H1 (cell line): ENCODE data around the gene TGFBR2. TPM values are rescaled to one million over a fixed set of nuclear protein-coding genes. Genes with fewer than 3 reads are reported as not detected.

Source experiments
- CTCF ChIA-PET: fragments of 300-600 bp; sonication (Branson Sonifier 250); formaldehyde crosslinking; loops from one replicate; lab custom pipeline; 2021; ENCODE audit not compliant: partially characterized antibody; lab: Charles Lee
- POLR2A ChIA-PET: fragments of 300-600 bp; sonication (Branson Sonifier 250); formaldehyde crosslinking; loops from one replicate; lab custom pipeline; 2021; ENCODE audit warnings: inconsistent platforms; ENCODE audit not compliant: partially characterized antibody; lab: Charles Lee
- DNase-seq, 2 experiments: peaks; one replicate each; pipeline versions ENCODE4 v3.0.0 to v3.0.0-alpha.2; 2010 to 2022; ENCODE audit warnings: low spot score in 2 of 2, low read depth in 1 of 2, mixed read lengths in 1 of 2
- FAIRE-seq: peaks from 2 replicates; lab custom pipeline; 2011; peaks lifted over from hg19 to GRCh38; lab: Jason Lieb, UNC
- H2AFZ ChIP-seq: 2 replicates; pipeline ENCODE4 v1.8.1; 2012; ENCODE audit warnings: low read length, inconsistent platforms
- H2AK5ac ChIP-seq: 2 replicates; pipeline ENCODE4 v1.6.1; 2013; ENCODE audit warnings: low read depth, low read length
- H2BK120ac ChIP-seq: replicated peaks from 2 replicates; pipeline ENCODE3; 2013; ENCODE audit warnings: low read depth, low read length, inconsistent platforms
- H2BK12ac ChIP-seq: 2 replicates; pipeline ENCODE4 v1.6.1; 2013; ENCODE audit warnings: low read depth, low read length
- H2BK15ac ChIP-seq: 2 replicates; pipeline ENCODE4 v1.6.1; 2013; ENCODE audit warnings: low read length
- H2BK20ac ChIP-seq: 2 replicates; pipeline ENCODE4 v1.6.1; 2013; ENCODE audit warnings: low read length
- H2BK5ac ChIP-seq: 2 replicates; pipeline ENCODE4 v1.6.1; 2013; ENCODE audit warnings: low read depth, low read length
- H3K14ac ChIP-seq: 2 replicates; pipeline ENCODE4 v1.6.1; 2013; ENCODE audit warnings: inconsistent platforms; ENCODE audit not compliant: insufficient read length
- H3K18ac ChIP-seq: 2 replicates; pipeline ENCODE4 v1.6.1; 2013; ENCODE audit warnings: low read length; ENCODE audit errors: extremely low read depth
- H3K23ac ChIP-seq: 2 replicates; pipeline ENCODE4 v1.6.1; 2013; ENCODE audit warnings: inconsistent platforms; ENCODE audit not compliant: insufficient read length
- H3K23me2 ChIP-seq: 2 replicates; pipeline ENCODE4 v1.6.1; 2013; ENCODE audit warnings: low read depth, low read length
- H3K27ac ChIP-seq: 2 replicates; pipeline ENCODE4 v1.6.1; 2011; ENCODE audit warnings: low read depth, low read length, inconsistent platforms
- H3K27me3 ChIP-seq, 4 experiments: replicated peaks in 1 of 4; 1 replicate in 1 of 4; 2 replicates in 3 of 4; pipeline versions ENCODE4 v1.6.1 to v1.8.1; 2011 to 2013; ENCODE audit warnings: low read length in 3 of 4, mild to moderate bottlenecking in 3 of 4, inconsistent platforms in 2 of 4, mixed read lengths in 2 of 4, moderate library complexity in 1 of 4; ENCODE audit not compliant: control insufficient read depth in 3 of 4, insufficient read depth in 3 of 4; ENCODE audit errors: extremely low read depth in 1 of 4
- H3K36me3 ChIP-seq, 4 experiments: 2 replicates each; pipeline versions ENCODE4 v1.6.1 to v1.8.1; 2011 to 2013; ENCODE audit warnings: mild to moderate bottlenecking in 4 of 4, low read length in 3 of 4, moderate library complexity in 2 of 4, control low read depth in 1 of 4, inconsistent platforms in 1 of 4; ENCODE audit not compliant: insufficient read depth in 4 of 4, control insufficient read depth in 2 of 4
- H3K4ac ChIP-seq: replicated peaks from 2 replicates; pipeline ENCODE3; 2013; ENCODE audit warnings: low read length, low read depth, mixed read lengths, inconsistent platforms; ENCODE audit not compliant: insufficient read length
- H3K4me1 ChIP-seq, 4 experiments: replicated peaks in 1 of 4; 1 replicate in 1 of 4; 2 replicates in 3 of 4; pipeline versions ENCODE4 v1.6.1 to v1.8.1; 2011 to 2013; ENCODE audit warnings: low read length in 3 of 4, inconsistent platforms in 2 of 4, mixed read lengths in 1 of 4; ENCODE audit not compliant: insufficient read depth in 4 of 4, control insufficient read depth in 3 of 4
- H3K4me2 ChIP-seq, 2 experiments: 2 replicates each; pipeline versions ENCODE4 v1.6.1 to v1.8.1; 2011 to 2013; ENCODE audit warnings: low read depth in 2 of 2, low read length in 2 of 2, control low read depth in 1 of 2, inconsistent platforms in 1 of 2, mild to moderate bottlenecking in 1 of 2; ENCODE audit not compliant: insufficient read depth in 1 of 2
- H3K4me3 ChIP-seq, 4 experiments: fragments of 200-600, 300-600 bp in 1 of 4; sonication (generic), shearing (Covaris generic), sonication (Bioruptor Twin) in 1 of 4; 2 replicates each; pipeline versions ENCODE4 v1.5.1 to v1.8.1; 2011 to 2016; ENCODE audit warnings: low read length in 4 of 4, low read depth in 3 of 4, control low read depth in 2 of 4, inconsistent platforms in 2 of 4, mild to moderate bottlenecking in 2 of 4, mixed read lengths in 1 of 4, moderate library complexity in 1 of 4; ENCODE audit not compliant: insufficient read depth in 2 of 4; ENCODE audit errors: extremely low read depth in 1 of 4
- H3K56ac ChIP-seq: replicated peaks from 2 replicates; pipeline ENCODE3; 2013; ENCODE audit warnings: low read depth, mild to moderate bottlenecking, mixed read lengths, low read length, inconsistent platforms; ENCODE audit not compliant: insufficient read length
- H3K79me1 ChIP-seq: 2 replicates; pipeline ENCODE4 v1.6.1; 2013; ENCODE audit warnings: low read depth, low read length, control low read depth
- H3K79me2 ChIP-seq, 2 experiments: 2 replicates each; pipeline versions ENCODE4 v1.6.1 to v1.8.1; 2012 to 2013; ENCODE audit warnings: low read length in 2 of 2, mild to moderate bottlenecking in 2 of 2, inconsistent platforms in 1 of 2; ENCODE audit not compliant: insufficient read depth in 2 of 2, control insufficient read depth in 1 of 2
- H3K9ac ChIP-seq, 4 experiments: replicated peaks in 1 of 4; 1 replicate in 1 of 4; 2 replicates in 3 of 4; pipeline versions ENCODE4 v1.6.1 to v1.8.1; 2011 to 2013; ENCODE audit warnings: low read depth in 3 of 4, low read length in 3 of 4, control low read depth in 2 of 4, mild to moderate bottlenecking in 2 of 4, moderate library complexity in 2 of 4, inconsistent platforms in 1 of 4; ENCODE audit errors: extremely low read depth in 1 of 4
- H3K9me3 ChIP-seq, 2 experiments: 2 replicates each; pipeline versions ENCODE4 v1.6.1 to v1.8.1; 2012 to 2013; ENCODE audit warnings: mild to moderate bottlenecking in 2 of 2, moderate library complexity in 2 of 2, control low read depth in 1 of 2, inconsistent platforms in 1 of 2, low read depth in 1 of 2, low read length in 1 of 2, mixed read lengths in 1 of 2; ENCODE audit not compliant: insufficient read depth in 2 of 2
- H4K20me1 ChIP-seq, 2 experiments: replicated peaks in 1 of 2; 2 replicates each; pipeline versions ENCODE3 to v1.8.1; 2011 to 2013; ENCODE audit warnings: inconsistent platforms in 2 of 2, low read length in 2 of 2, mild to moderate bottlenecking in 1 of 2; ENCODE audit not compliant: insufficient read depth in 2 of 2, control insufficient read depth in 1 of 2
- H4K5ac ChIP-seq: 2 replicates; pipeline ENCODE4 v1.6.1; 2013; ENCODE audit warnings: low read length, low read depth, mixed read lengths, inconsistent platforms; ENCODE audit not compliant: insufficient read length
- H4K8ac ChIP-seq: 2 replicates; pipeline ENCODE4 v1.8.0; 2013; ENCODE audit warnings: mild to moderate bottlenecking, moderate library complexity, low read length, inconsistent platforms; ENCODE audit not compliant: insufficient read depth; ENCODE audit errors: extremely low read depth
- H4K91ac ChIP-seq: replicated peaks from 2 replicates; pipeline ENCODE3; 2013; ENCODE audit warnings: low read length, mixed read lengths, inconsistent platforms; ENCODE audit not compliant: insufficient read length
- CHD2 ChIP-seq: IDR thresholded peaks from 2 replicates; pipeline ENCODE4 v1.6.1; 2012; ENCODE audit warnings: low read length, improper control_type of control experiment
- GTF2F1 ChIP-seq: IDR thresholded peaks from 2 replicates; pipeline ENCODE4 v1.6.1; 2012; ENCODE audit warnings: low read depth, low read length, improper control_type of control experiment, borderline replicate concordance
- KDM5A ChIP-seq: fragments of 200-600 bp; IDR thresholded peaks from 2 replicates; pipeline ENCODE4 v1.7.1; 2012; ENCODE audit warnings: mild to moderate bottlenecking, low read length, inconsistent platforms, mixed read lengths
- MAFK ChIP-seq: IDR thresholded peaks from 2 replicates; pipeline ENCODE4 v1.6.1; 2012; ENCODE audit warnings: low read depth, mild to moderate bottlenecking, improper control_type of control experiment, low read length
- NANOG ChIP-seq: IDR thresholded peaks from 2 replicates; pipeline ENCODE4 v1.6.1; 2011; ENCODE audit warnings: low read length, low read depth, mild to moderate bottlenecking, inconsistent platforms; ENCODE audit not compliant: insufficient read depth, poor library complexity, severe bottlenecking
- POU5F1 ChIP-seq: IDR thresholded peaks from 2 replicates; pipeline ENCODE4 v1.6.1; 2011; ENCODE audit warnings: low read depth, mild to moderate bottlenecking, low read length, moderate library complexity
- RBBP5 ChIP-seq: IDR thresholded peaks from 2 replicates; pipeline ENCODE4 v1.7.1; 2012; ENCODE audit warnings: low read depth, mild to moderate bottlenecking, inconsistent platforms, low read length, moderate library complexity, borderline replicate concordance
- RNF2 ChIP-seq: fragments of 200-900, 300-1000 bp; sonication (generic); IDR thresholded peaks from 2 replicates; pipeline ENCODE4 v1.7.1; 2016; ENCODE audit warnings: borderline replicate concordance, low read depth, mild to moderate bottlenecking, antibody characterized with exemption, low read length; ENCODE audit not compliant: poor library complexity, severe bottlenecking; ENCODE audit errors: missing control alignments
- SIN3A ChIP-seq, 2 experiments: IDR thresholded peaks in 1 of 2; conservative IDR thresholded peaks in 1 of 2; 2 replicates each; pipeline ENCODE4 v1.6.1; 2011 to 2012; ENCODE audit warnings: low read length in 2 of 2, improper control_type of control experiment in 1 of 2, low read depth in 1 of 2, mild to moderate bottlenecking in 1 of 2
- SP1 ChIP-seq: IDR thresholded peaks from 2 replicates; pipeline ENCODE4 v1.6.1; 2011; ENCODE audit warnings: low read depth, low read length
- SP2 ChIP-seq: IDR thresholded peaks from 2 replicates; pipeline ENCODE4 v1.6.1; 2012; ENCODE audit warnings: mild to moderate bottlenecking, low read length, inconsistent platforms
- TAF7 ChIP-seq: optimal IDR thresholded peaks from 2 replicates; pipeline ENCODE3; 2011; ENCODE audit warnings: low read depth, mild to moderate bottlenecking, inconsistent platforms, low read length, moderate library complexity, borderline replicate concordance
- YY1 ChIP-seq: IDR thresholded peaks from 2 replicates; pipeline ENCODE4 v1.6.1; 2011; ENCODE audit warnings: low read depth, mild to moderate bottlenecking, low read length
- WGBS, 2 experiments: shearing (Covaris generic) in 1 of 2; methylation state at CpG; one replicate each; pipeline versions ENCODE4 v1.1.6 to v1.1.7; 2013 to 2015; ENCODE audit warnings: low lambda C conversion rate in 2 of 2, mixed read lengths in 2 of 2, inconsistent platforms in 1 of 2, low coverage in 1 of 2, missing lambda C conversion rate in 1 of 2; ENCODE audit not compliant: insufficient replicate concordance in 2 of 2, insufficient coverage in 1 of 2, insufficient read length in 1 of 2; ENCODE audit errors: extremely low coverage in 1 of 2, missing lambda C conversion rate in 1 of 2; 5-methylcytosine and 5-hydroxymethylcytosine counted together
- polyA plus RNA-seq, 7 experiments: library from polyadenylated mRNA; depleted of rRNA in 3 of 7; stranded (reverse) in 5 of 7; unstranded in 2 of 7; fragments of >200 nt in 5 of 7; fragments of 200-250 nt in 2 of 7; gene quantifications; 1 replicate in 5 of 7; 2 replicates in 1 of 7; 4 replicates in 1 of 7; pipeline versions ENCODE4 v1.2.1 to v1.2.3, GENCODE V29; 2011 to 2013; ENCODE audit warnings: missing spikeins in 2 of 7, mixed read lengths in 2 of 7
- total RNA-seq: library from RNA; stranded (reverse); fragmentation: NEBNext Ultra II Directional; extraction: Animal tissue kit (Norgen Biotek cat#: 25700); gene quantifications from 2 replicates; pipeline ENCODE4 v1.2.1, GENCODE V29; 2021
- TF ChIP-seq, protein P1 (sequence below): IDR thresholded peaks from 2 replicates; pipeline ENCODE4 v1.6.1; 2012; ENCODE audit warnings: inconsistent platforms

Gene TGFBR2
- total and polyA plus RNA-seq, 2 of the 8 experiments (the other 6 are each of a cell fraction or from before 2014, with no cell fraction given): 4.2 to 7.4 TPM

- no peak for DNase-seq
- Histone ChIP-seq H3K79me2 (no peaks in the 10 kb centered on the region; a peak in 1 of 4 replicates), H4K5ac (no peak overlapping the region), H4K20me1 (no peaks in the 10 kb centered on the region), H3K9me3 (no peaks in the 10 kb centered on the region), H3K56ac (no peak overlapping the region), H3K18ac (no peak overlapping the region), H2AK5ac (no peak overlapping the region), H3K23ac (no peak overlapping the region), H4K91ac (no peak overlapping the region), H3K4me2 (no peak overlapping the region), H2BK15ac (no peak overlapping the region), H3K79me1 (no peaks in the 10 kb centered on the region), H3K9ac (no peak overlapping the region), H4K8ac (no peak overlapping the region), H2BK20ac (no peak overlapping the region), H2AFZ (no peak overlapping the region), H3K4me3 (no peak overlapping the region), H3K36me3 (peaks cover 2 to 16% (median 5%) of the 10 kb centered on the region in 4 experiments; a peak in 5 of 8 replicates), H3K27ac (no peak overlapping the region), H2BK120ac (no peak overlapping the region), H3K23me2 (no peaks in the 10 kb centered on the region), H2BK12ac (no peak overlapping the region), H3K14ac (no peak overlapping the region), H3K4me1 (peaks cover 0 to 5% (median 2%) of the 10 kb centered on the region in 4 experiments; a peak in 4 of 7 replicates), H2BK5ac (no peak overlapping the region), H3K27me3 (no peaks in the 10 kb centered on the region), H3K4ac (no peak overlapping the region)
- ChIA-PET CTCF (interaction anchor here (0.7 to 1.1 kb wide), 2 partner anchors 302 to 491 kb away, joined by 3 to 4 read pairs; no protein-coding TSS in a partner anchor), POLR2A (no interaction called here)
- no peak for FAIRE-seq
- 83% methylated on average over 2 of the region's 2 CpGs; no CpG with 5 or more reads in 1 of the 2 experiments for WGBS, 2 experiments
- TF ChIP-seq SIN3A (conservative IDR thresholded peaks at IDR 0.05 in 1 of 2, IDR thresholded peaks at IDR 0.05 in 1 of 2; ENCODE audit: low read depth in 1 of 2, low read length in 2 of 2) (no peak), RBBP5 (no peak), CHD2 (no peak), MAFK (no peak), NANOG (no peak), POU5F1 (no peak), KDM5A (no peak), TAF7 (no peak), SP2 (no peak), RNF2 (no peak), SP1 (no peak), YY1 (no peak), GTF2F1 (no peak)
- TF ChIP-seq, protein P1, sequence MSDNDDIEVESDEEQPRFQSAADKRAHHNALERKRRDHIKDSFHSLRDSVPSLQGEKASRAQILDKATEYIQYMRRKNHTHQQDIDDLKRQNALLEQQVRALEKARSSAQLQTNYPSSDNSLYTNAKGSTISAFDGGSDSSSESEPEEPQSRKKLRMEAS: no peak
Observed at GRCh38 chr3:30690199-30690598, 83.8 kb downstream of the TGFBR2 start.
